ENCODE data around the gene RAB3GAP2. TPM values are rescaled to one million over a fixed set of nuclear protein-coding genes. Genes with fewer than 3 reads are reported as not detected.

Gene RAB3GAP2
- total and polyA plus RNA-seq, 2 donors (not counting 1 experiment from before 2014, with no cell fraction given): 31.0 to 43.8 TPM

DNA sequence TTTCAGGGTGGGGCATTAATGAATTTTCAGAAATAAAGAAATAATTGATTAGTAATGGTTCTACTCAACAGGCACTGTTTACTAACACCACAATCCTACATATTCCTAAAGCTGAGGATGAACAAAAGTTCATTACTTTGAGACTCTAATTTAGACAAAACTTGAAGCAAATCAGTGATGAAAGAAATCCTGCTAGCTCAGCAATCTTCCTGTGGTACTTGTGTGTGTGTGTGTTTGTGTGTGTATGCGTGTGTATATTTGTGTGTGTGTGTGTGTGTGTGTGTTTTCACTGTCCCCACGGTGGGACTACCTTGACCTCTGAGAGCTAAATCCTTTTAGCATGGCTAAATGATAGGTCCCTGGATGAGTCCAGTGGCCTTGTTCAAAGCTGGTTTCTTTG is 48.5 kb upstream of the RAB3GAP2 start:
- no peaks in the 10 kb centered on the region for H3K4me1 ChIP-seq (ENCODE audit: control insufficient read depth, extremely low read depth, insufficient read depth, low read length)
- no peak overlapping the region for H3K27ac ChIP-seq (ENCODE audit: insufficient read depth, low read length)
- H2AFZ ChIP-seq (ENCODE audit: low read length): no peak overlapping the region
- no peaks in the 10 kb centered on the region for H3K79me2 ChIP-seq (ENCODE audit: control insufficient read depth, insufficient read depth, low read length)
- H3K36me3 ChIP-seq (ENCODE audit: control insufficient read depth, insufficient read depth, low read length): no peaks in the 10 kb centered on the region
- no peak for DNase-seq (ENCODE audit: low read depth in 2 of 2)
- no peaks in the 10 kb centered on the region for H3K27me3 ChIP-seq (ENCODE audit: control insufficient read depth, insufficient read depth, low read length)
- no peak overlapping the region for H3K4me2 ChIP-seq (ENCODE audit: extremely low read depth, insufficient read depth, low read length)
- H3K4me3 ChIP-seq (replicated peaks in 1 of 4; ENCODE audit: control extremely low read depth in 1 of 4, insufficient read depth in 1 of 4, low read depth in 3 of 4, low read length in 4 of 4): no peak overlapping the region
- TF ChIP-seq, protein P1, sequence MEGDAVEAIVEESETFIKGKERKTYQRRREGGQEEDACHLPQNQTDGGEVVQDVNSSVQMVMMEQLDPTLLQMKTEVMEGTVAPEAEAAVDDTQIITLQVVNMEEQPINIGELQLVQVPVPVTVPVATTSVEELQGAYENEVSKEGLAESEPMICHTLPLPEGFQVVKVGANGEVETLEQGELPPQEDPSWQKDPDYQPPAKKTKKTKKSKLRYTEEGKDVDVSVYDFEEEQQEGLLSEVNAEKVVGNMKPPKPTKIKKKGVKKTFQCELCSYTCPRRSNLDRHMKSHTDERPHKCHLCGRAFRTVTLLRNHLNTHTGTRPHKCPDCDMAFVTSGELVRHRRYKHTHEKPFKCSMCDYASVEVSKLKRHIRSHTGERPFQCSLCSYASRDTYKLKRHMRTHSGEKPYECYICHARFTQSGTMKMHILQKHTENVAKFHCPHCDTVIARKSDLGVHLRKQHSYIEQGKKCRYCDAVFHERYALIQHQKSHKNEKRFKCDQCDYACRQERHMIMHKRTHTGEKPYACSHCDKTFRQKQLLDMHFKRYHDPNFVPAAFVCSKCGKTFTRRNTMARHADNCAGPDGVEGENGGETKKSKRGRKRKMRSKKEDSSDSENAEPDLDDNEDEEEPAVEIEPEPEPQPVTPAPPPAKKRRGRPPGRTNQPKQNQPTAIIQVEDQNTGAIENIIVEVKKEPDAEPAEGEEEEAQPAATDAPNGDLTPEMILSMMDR (conservative IDR thresholded peaks at IDR 0.05 in 1 of 2, IDR thresholded peaks at IDR 0.05 in 1 of 2; ENCODE audit: low read depth in 1 of 2, low read length in 2 of 2): no peak
- no peak for TF ChIP-seq EZH2 (IDR thresholded peaks at IDR 0.05; ENCODE audit: low read length, missing control alignments)
- no peak overlapping the region for H3K9ac ChIP-seq (ENCODE audit: insufficient read depth, low read length)
- no peaks in the 10 kb centered on the region for H4K20me1 ChIP-seq (ENCODE audit: control insufficient read depth, extremely low read depth, insufficient read depth, low read length)
- no peaks in the 10 kb centered on the region for H3K9me3 ChIP-seq (ENCODE audit: control insufficient read depth, insufficient read depth, low read depth, low read length)

DNA sequence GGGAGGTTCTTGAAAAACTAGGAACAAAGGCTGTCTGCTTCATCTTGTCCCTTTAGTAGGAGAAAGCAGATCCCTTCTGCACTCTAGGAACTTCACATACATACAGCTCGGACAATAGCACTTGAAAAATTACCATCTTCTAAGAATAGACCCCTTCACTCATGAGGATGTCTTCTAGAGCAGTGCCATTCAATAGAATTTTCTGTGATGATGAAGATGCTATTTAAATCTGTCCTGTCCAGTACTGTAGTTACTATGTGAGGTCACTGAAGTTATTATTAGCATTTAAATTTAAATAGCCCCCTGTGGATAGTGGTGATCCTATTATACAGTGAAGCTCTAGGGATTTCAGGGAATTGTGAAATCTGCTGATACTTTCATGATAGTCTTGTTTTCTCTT is 46.4 kb upstream of the RAB3GAP2 start:
- Histone ChIP-seq H3K79me2 (ENCODE audit: control insufficient read depth, insufficient read depth, low read length) (no peaks in the 10 kb centered on the region), H3K4me3 (replicated peaks in 1 of 4; ENCODE audit: control extremely low read depth in 1 of 4, insufficient read depth in 1 of 4, low read depth in 3 of 4, low read length in 4 of 4) (no peak overlapping the region), H3K27me3 (ENCODE audit: control insufficient read depth, insufficient read depth, low read length) (peaks cover 2% of the 10 kb centered on the region), H3K36me3 (ENCODE audit: control insufficient read depth, insufficient read depth, low read length) (no peaks in the 10 kb centered on the region), H3K4me2 (ENCODE audit: extremely low read depth, insufficient read depth, low read length) (no peak overlapping the region), H2AFZ (ENCODE audit: low read length) (no peak overlapping the region), H3K4me1 (ENCODE audit: control insufficient read depth, extremely low read depth, insufficient read depth, low read length) (no peaks in the 10 kb centered on the region), H4K20me1 (ENCODE audit: control insufficient read depth, extremely low read depth, insufficient read depth, low read length) (no peaks in the 10 kb centered on the region), H3K9me3 (ENCODE audit: control insufficient read depth, insufficient read depth, low read depth, low read length) (no peaks in the 10 kb centered on the region), H3K27ac (ENCODE audit: insufficient read depth, low read length) (no peak overlapping the region), H3K9ac (ENCODE audit: insufficient read depth, low read length) (no peak overlapping the region)
- no peak for DNase-seq (ENCODE audit: low read depth in 2 of 2)
- no peak for TF ChIP-seq EZH2 (IDR thresholded peaks at IDR 0.05; ENCODE audit: low read length, missing control alignments)
- TF ChIP-seq, protein P1 (conservative IDR thresholded peaks at IDR 0.05 in 1 of 2, IDR thresholded peaks at IDR 0.05 in 1 of 2; ENCODE audit: low read depth in 1 of 2, low read length in 2 of 2): no peak

DNA sequence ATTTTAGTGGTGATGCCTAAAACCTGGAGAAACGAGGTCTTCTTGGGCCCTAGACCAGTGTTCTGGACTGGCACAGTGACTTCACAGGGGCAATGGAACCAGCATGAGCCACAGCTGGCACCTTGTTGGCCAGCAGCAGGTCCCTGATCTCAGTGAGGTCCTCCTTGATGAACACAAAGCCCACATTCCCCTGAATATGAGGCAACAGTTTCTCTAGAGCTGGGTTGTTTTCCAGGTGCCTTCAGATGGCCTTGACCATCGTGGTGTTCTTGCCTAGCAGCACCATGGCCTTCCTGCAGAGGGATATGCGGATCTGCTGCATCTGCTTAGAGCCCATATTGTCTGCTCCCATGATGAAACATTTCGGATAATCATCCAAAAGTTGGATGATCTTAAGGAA is 44.9 kb upstream of the RAB3GAP2 start:
- Histone ChIP-seq H2AFZ (ENCODE audit: low read length) (no peak overlapping the region), H3K4me2 (ENCODE audit: extremely low read depth, insufficient read depth, low read length) (no peak overlapping the region), H3K36me3 (ENCODE audit: control insufficient read depth, insufficient read depth, low read length) (no peaks in the 10 kb centered on the region), H3K79me2 (ENCODE audit: control insufficient read depth, insufficient read depth, low read length) (no peaks in the 10 kb centered on the region), H3K27ac (ENCODE audit: insufficient read depth, low read length) (no peak overlapping the region), H3K9ac (ENCODE audit: insufficient read depth, low read length) (no peak overlapping the region), H3K27me3 (ENCODE audit: control insufficient read depth, insufficient read depth, low read length) (peaks cover 2% of the 10 kb centered on the region), H3K9me3 (ENCODE audit: control insufficient read depth, insufficient read depth, low read depth, low read length) (no peaks in the 10 kb centered on the region), H4K20me1 (ENCODE audit: control insufficient read depth, extremely low read depth, insufficient read depth, low read length) (no peaks in the 10 kb centered on the region), H3K4me3 (replicated peaks in 1 of 4; ENCODE audit: control extremely low read depth in 1 of 4, insufficient read depth in 1 of 4, low read depth in 3 of 4, low read length in 4 of 4) (no peak overlapping the region), H3K4me1 (ENCODE audit: control insufficient read depth, extremely low read depth, insufficient read depth, low read length) (no peaks in the 10 kb centered on the region)
- no peak for DNase-seq (ENCODE audit: low read depth in 2 of 2)
- TF ChIP-seq, protein P1 (conservative IDR thresholded peaks at IDR 0.05 in 1 of 2, IDR thresholded peaks at IDR 0.05 in 1 of 2; ENCODE audit: low read depth in 1 of 2, low read length in 2 of 2): no peak
- TF ChIP-seq EZH2 (IDR thresholded peaks at IDR 0.05; ENCODE audit: low read length, missing control alignments): no peak

All from fibroblast of lung (primary cell).